ENCODE measurements around the gene DRD1. TPM values are rescaled to one million over a fixed set of nuclear protein-coding genes. Genes with fewer than 3 reads are reported as not detected.
"Not testable (repeated sequence)": the region's sequence is repeated elsewhere in the genome, so short reads cannot be mapped to it uniquely, and the experiment has no call there.

DRD1 gene
- total RNA-seq, 1 experiment from 2014 or later = not detected

DNA sequence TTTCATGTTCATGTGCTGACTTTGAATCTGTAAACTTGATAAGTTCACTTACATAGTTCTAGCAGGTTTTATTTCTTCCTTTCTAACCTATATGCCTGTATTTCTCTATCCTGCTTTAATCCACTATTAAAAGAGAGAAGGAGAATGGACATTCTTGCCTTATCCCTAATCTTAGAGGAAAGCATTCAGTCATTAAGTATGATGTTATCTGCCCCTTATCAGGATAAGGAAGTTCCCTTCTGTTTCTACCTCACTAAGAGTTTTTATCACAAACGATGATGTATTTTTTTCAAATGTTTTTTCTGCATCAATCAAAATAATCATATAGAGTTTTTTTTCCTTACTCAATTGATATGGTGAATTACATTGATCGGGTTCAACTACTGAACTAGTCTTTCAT, 33.1 kb downstream of the DRD1 start:
- Histone ChIP-seq H3K36me3 (ENCODE audit: insufficient read depth, low read length) (no peaks in the 10 kb centered on the region), H3K9me3 (ENCODE audit: low read length) (0 out of 2 replicates have a peak, but pooled peaks cover 3% of the 10 kb centered on the region), H3K9ac (ENCODE audit: low read length) (no peak overlapping the region), H3K27me3 (ENCODE audit: low read length) (no peaks in the 10 kb centered on the region), H3K4me3 (ENCODE audit: low read length) (no peak overlapping the region), H4K20me1 (ENCODE audit: insufficient read depth, low read depth, low read length) (no peaks in the 10 kb centered on the region), H3K27ac (ENCODE audit: low read length) (no peak overlapping the region), H3K4me2 (ENCODE audit: low read depth, low read length, poor library complexity, severe bottlenecking) (no peak overlapping the region), H3K9me2 (replicated peaks; ENCODE audit: insufficient read depth, low read length) (no peaks in the 10 kb centered on the region; the same call in 1 of the 2 replicates), H2AFZ (ENCODE audit: low read length) (no peak overlapping the region), H3K79me2 (ENCODE audit: low read length) (no peaks in the 10 kb centered on the region), H3K4me1 (ENCODE audit: low read length) (no peaks in the 10 kb centered on the region)
- DNase-seq = no peak

GRCh38 chr5:175406300-175406699, 37.7 kb downstream of the DRD1 start:
- no peaks in the 10 kb centered on the region for H3K36me3 ChIP-seq (ENCODE audit: insufficient read depth, low read length)
- H2AFZ ChIP-seq (ENCODE audit: low read length) = no peak overlapping the region
- H3K9ac ChIP-seq (ENCODE audit: low read length) = no peak overlapping the region
- H3K4me1 ChIP-seq (ENCODE audit: low read length) = no peaks in the 10 kb centered on the region
- H3K4me3 ChIP-seq (ENCODE audit: low read length) = no peak overlapping the region
- H3K27me3 ChIP-seq (ENCODE audit: low read length) = no peaks in the 10 kb centered on the region
- H3K9me2 ChIP-seq (replicated peaks; ENCODE audit: insufficient read depth, low read length) = no peaks in the 10 kb centered on the region
- H3K9me3 ChIP-seq (ENCODE audit: low read length) = no peaks in the 10 kb centered on the region
- no peaks in the 10 kb centered on the region for H3K79me2 ChIP-seq (ENCODE audit: low read length)
- no peak overlapping the region for H3K27ac ChIP-seq (ENCODE audit: low read length)
- no peak for DNase-seq
- no peak overlapping the region for H3K4me2 ChIP-seq (ENCODE audit: low read depth, low read length, poor library complexity, severe bottlenecking)
- H4K20me1 ChIP-seq (ENCODE audit: insufficient read depth, low read depth, low read length) = no peaks in the 10 kb centered on the region

DNA sequence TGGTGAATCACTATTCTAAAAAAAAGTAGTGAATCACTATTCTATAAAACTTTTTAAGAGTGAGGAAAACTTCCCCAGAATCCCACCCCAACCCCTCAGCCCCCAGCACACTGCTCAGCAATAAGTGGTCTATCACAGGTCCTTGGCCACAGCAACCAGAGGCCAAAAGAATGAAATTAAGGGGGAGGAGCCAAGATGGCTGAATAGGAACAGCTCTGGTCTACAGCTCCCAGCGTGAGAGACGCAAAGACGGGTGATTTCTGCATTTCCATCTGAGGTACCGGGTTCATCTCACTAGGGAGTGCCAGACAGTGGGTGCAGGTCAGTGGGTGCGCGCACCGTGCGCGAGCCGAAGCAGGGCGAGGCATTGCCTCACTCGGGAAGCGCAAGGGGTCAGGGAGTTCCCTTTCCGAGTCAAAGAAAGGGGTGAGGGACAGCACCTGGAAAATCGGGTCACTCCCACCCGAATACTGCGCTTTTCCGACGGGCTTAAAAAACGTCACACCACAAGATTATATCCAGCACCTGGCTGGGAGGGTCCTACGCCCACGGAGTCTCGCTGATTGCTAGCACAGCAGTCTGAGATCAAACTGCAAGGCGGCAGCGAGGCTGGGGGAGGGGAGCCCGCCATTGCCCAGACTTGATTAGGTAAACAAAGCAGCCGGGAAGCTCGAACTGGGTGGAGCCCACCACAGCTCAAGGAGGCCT, 46.2 kb downstream of the DRD1 start:
- not testable (repeated sequence) for H3K4me2 ChIP-seq (ENCODE audit: low read depth, low read length, poor library complexity, severe bottlenecking); H2AFZ ChIP-seq (ENCODE audit: low read length); H3K27ac ChIP-seq (ENCODE audit: low read length); H3K36me3 ChIP-seq (ENCODE audit: insufficient read depth, low read length); DNase-seq; H3K9me2 ChIP-seq (replicated peaks; ENCODE audit: insufficient read depth, low read length); H3K4me1 ChIP-seq (ENCODE audit: low read length); H3K9ac ChIP-seq (ENCODE audit: low read length); H3K79me2 ChIP-seq (ENCODE audit: low read length); H3K4me3 ChIP-seq (ENCODE audit: low read length); H3K9me3 ChIP-seq (ENCODE audit: low read length); H4K20me1 ChIP-seq (ENCODE audit: insufficient read depth, low read depth, low read length); H3K27me3 ChIP-seq (ENCODE audit: low read length)

DNA sequence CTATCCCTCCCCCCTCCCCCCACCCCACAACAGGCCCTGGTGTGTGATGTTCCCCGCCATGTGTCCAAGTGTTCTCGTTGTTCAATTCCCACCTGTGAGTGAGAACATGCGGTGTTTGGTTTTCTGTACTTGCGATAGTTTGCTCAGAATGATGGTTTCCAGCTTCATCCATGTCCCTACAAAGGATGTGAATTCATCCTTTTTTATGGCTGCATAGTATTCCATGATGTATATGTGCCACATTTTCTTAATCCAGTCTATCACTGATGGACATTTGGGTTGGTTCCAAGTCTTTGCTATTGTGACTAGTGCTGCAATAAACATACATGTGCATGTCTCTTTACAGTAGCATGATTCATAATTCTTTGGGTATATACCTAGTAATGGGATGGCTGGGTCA, 48.6 kb downstream of the DRD1 start:
- not testable (repeated sequence) for DNase-seq; H3K4me1 ChIP-seq (ENCODE audit: low read length); H3K9ac ChIP-seq (ENCODE audit: low read length); H3K79me2 ChIP-seq (ENCODE audit: low read length); H4K20me1 ChIP-seq (ENCODE audit: insufficient read depth, low read depth, low read length); H3K27me3 ChIP-seq (ENCODE audit: low read length); H3K36me3 ChIP-seq (ENCODE audit: insufficient read depth, low read length); H3K4me3 ChIP-seq (ENCODE audit: low read length); H2AFZ ChIP-seq (ENCODE audit: low read length); H3K9me3 ChIP-seq (ENCODE audit: low read length); H3K4me2 ChIP-seq (ENCODE audit: low read depth, low read length, poor library complexity, severe bottlenecking); H3K27ac ChIP-seq (ENCODE audit: low read length); H3K9me2 ChIP-seq (replicated peaks; ENCODE audit: insufficient read depth, low read length)

DNA sequence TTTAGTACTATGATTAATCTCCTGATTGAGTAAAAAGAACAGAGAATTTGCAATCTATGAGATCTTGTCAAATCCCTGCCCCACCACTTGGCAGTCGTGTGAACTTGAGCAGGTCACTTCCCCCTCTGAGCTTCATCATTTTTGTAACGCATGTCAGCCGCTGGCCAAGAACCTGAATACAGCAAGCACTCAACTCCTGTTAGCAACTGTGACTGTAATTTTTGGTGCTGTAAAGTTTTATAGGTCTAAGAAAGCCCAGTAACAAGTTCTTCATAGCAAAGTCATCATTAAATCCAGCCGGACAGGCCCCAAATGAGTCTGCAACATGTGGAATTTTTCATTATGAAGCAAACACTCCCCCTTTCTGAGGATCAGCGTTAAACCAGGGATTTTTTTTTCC, 49.4 kb downstream of the DRD1 start:
- H3K4me1 ChIP-seq (ENCODE audit: low read length) = no peaks in the 10 kb centered on the region
- H2AFZ ChIP-seq (ENCODE audit: low read length) = no peak overlapping the region
- no peaks in the 10 kb centered on the region for H3K9me3 ChIP-seq (ENCODE audit: low read length)
- no peak for DNase-seq
- H3K4me3 ChIP-seq (ENCODE audit: low read length) = no peak overlapping the region
- H3K36me3 ChIP-seq (ENCODE audit: insufficient read depth, low read length) = no peaks in the 10 kb centered on the region
- no peak overlapping the region for H3K4me2 ChIP-seq (ENCODE audit: low read depth, low read length, poor library complexity, severe bottlenecking)
- H3K79me2 ChIP-seq (ENCODE audit: low read length) = no peaks in the 10 kb centered on the region
- H3K9me2 ChIP-seq (replicated peaks; ENCODE audit: insufficient read depth, low read length) = no peaks in the 10 kb centered on the region
- H3K27ac ChIP-seq (ENCODE audit: low read length) = no peak overlapping the region
- H4K20me1 ChIP-seq (ENCODE audit: insufficient read depth, low read depth, low read length) = no peaks in the 10 kb centered on the region
- no peaks in the 10 kb centered on the region for H3K27me3 ChIP-seq (ENCODE audit: low read length)
- no peak overlapping the region for H3K9ac ChIP-seq (ENCODE audit: low read length)

DNA sequence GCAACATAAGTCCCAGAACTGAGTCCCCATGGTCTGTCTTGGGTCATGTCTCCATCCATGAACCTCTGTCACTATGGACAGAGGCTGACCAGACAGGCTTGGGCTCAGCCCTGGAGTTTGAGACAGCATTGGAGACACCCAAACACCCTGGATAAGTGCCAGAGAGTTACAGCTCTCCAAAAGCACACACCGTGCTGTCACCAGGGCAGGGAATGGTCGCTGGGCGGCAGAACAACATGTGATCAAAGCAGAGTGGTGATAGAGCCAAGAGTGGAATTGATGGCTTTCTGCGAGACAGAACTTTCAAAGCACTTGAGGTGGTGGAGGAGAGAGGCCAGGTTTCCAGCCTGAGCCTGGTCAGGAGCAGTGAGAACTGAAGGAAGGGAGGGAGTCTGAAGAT, 50.1 kb downstream of the DRD1 start:
- no peak for DNase-seq
- Histone ChIP-seq H3K36me3 (ENCODE audit: insufficient read depth, low read length) (no peaks in the 10 kb centered on the region), H3K27me3 (ENCODE audit: low read length) (no peaks in the 10 kb centered on the region), H3K9me3 (ENCODE audit: low read length) (no peaks in the 10 kb centered on the region), H3K9ac (ENCODE audit: low read length) (no peak overlapping the region), H3K4me2 (ENCODE audit: low read depth, low read length, poor library complexity, severe bottlenecking) (no peak overlapping the region), H3K4me1 (ENCODE audit: low read length) (no peaks in the 10 kb centered on the region), H3K27ac (ENCODE audit: low read length) (no peak overlapping the region), H3K4me3 (ENCODE audit: low read length) (no peak overlapping the region), H2AFZ (ENCODE audit: low read length) (no peak overlapping the region), H3K9me2 (replicated peaks; ENCODE audit: insufficient read depth, low read length) (no peaks in the 10 kb centered on the region), H3K79me2 (ENCODE audit: low read length) (no peaks in the 10 kb centered on the region), H4K20me1 (ENCODE audit: insufficient read depth, low read depth, low read length) (no peaks in the 10 kb centered on the region)

DNA sequence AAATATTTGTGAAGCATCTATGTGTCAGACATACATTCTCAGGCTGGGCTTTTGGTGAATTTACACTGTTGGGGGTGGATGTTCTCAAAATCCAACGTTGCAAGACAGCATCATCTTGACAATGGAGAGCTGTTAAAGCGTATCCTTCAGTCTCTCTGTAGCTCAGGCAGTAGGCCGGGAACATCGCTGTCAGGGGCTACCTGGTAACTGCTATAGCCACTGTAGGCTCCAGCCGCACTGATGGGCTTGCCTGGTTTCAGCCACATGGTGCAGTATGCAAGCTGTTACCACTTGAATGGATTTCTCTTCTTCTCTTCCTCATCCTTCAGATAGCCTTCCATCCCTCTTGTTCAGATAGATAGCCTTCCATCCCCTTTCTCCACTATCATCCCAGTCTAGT, 51.7 kb downstream of the DRD1 start:
- Histone ChIP-seq H3K36me3 (ENCODE audit: insufficient read depth, low read length) (no peaks in the 10 kb centered on the region), H3K4me1 (ENCODE audit: low read length) (no peaks in the 10 kb centered on the region), H3K27ac (ENCODE audit: low read length) (no peak overlapping the region), H3K4me3 (ENCODE audit: low read length) (no peak overlapping the region), H3K9me2 (replicated peaks; ENCODE audit: insufficient read depth, low read length) (no peaks in the 10 kb centered on the region), H3K9ac (ENCODE audit: low read length) (no peak overlapping the region), H3K4me2 (ENCODE audit: low read depth, low read length, poor library complexity, severe bottlenecking) (no peak overlapping the region), H3K27me3 (ENCODE audit: low read length) (no peaks in the 10 kb centered on the region), H3K79me2 (ENCODE audit: low read length) (no peaks in the 10 kb centered on the region), H4K20me1 (ENCODE audit: insufficient read depth, low read depth, low read length) (no peaks in the 10 kb centered on the region), H3K9me3 (ENCODE audit: low read length) (no peaks in the 10 kb centered on the region), H2AFZ (ENCODE audit: low read length) (no peak overlapping the region)
- DNase-seq = no peak

DNA sequence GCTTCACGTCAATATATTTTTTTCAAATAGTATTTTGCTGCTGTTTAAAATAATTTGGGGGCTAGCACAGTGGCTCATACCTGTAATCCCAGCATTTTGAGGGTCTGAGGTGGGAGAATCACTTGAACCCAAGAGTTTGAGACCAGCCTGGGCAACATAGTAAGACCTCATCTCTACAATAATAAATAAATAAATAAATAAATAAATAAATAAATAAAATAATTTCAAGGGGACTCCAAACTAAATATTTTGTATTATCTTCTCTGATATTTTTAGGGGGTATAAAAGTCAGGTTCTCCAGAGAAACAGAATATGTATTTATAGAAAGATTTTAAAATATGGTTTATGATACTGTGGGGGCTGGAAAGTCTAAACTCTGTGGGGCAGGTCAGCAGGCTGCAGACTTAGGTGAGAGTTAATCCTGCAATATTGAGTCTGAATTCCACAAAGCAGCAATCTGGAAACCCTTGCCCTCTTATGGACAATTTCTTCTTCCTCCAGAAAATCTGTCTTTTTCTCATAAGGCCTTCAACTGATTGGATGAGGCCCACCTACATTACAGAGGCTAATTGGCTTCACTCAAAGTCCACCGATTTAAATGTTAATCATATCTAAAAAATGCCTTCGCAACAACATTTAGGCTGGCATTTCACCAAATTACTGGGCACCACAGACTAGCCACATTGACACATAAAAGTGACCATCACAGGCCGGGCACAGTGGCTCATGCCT, 53.5 kb downstream of the DRD1 start:
- Histone ChIP-seq H2AFZ (ENCODE audit: low read length) (no peak overlapping the region), H3K4me1 (ENCODE audit: low read length) (no peaks in the 10 kb centered on the region), H3K4me3 (ENCODE audit: low read length) (no peak overlapping the region)

More for the DNA sequence above, 53.5 kb downstream of the DRD1 start:
- H4K20me1 ChIP-seq (ENCODE audit: insufficient read depth, low read depth, low read length) = no peaks in the 10 kb centered on the region
- no peak overlapping the region for H3K4me2 ChIP-seq (ENCODE audit: low read depth, low read length, poor library complexity, severe bottlenecking)
- no peaks in the 10 kb centered on the region for H3K27me3 ChIP-seq (ENCODE audit: low read length)
- no peak overlapping the region for H3K27ac ChIP-seq (ENCODE audit: low read length)
- H3K9me3 ChIP-seq (ENCODE audit: low read length) = no peaks in the 10 kb centered on the region
- no peak overlapping the region for H3K9ac ChIP-seq (ENCODE audit: low read length)
- no peak for DNase-seq
- H3K36me3 ChIP-seq (ENCODE audit: insufficient read depth, low read length) = no peaks in the 10 kb centered on the region
- H3K79me2 ChIP-seq (ENCODE audit: low read length) = no peaks in the 10 kb centered on the region
- H3K9me2 ChIP-seq (replicated peaks; ENCODE audit: insufficient read depth, low read length) = no peaks in the 10 kb centered on the region

All from Karpas-422 (cell line).